ENCODE measurements around the gene TUFT1.

TUFT1 gene

GRCh38 chr1:151533870-151534269 lies 6.2 kb upstream of the TUFT1 start:
- H3K23ac ChIP-seq (ENCODE audit: low read length in 2 of 2) = no peak overlapping the region
- no peaks in the 10 kb centered on the region for H3K9me3 ChIP-seq (ENCODE audit: control insufficient read depth, low read length)
- no peak overlapping the region for H3K18ac ChIP-seq (ENCODE audit: low read depth in 1 of 2, low read length in 2 of 2)
- no peaks in the 10 kb centered on the region for H3K36me3 ChIP-seq (ENCODE audit: control insufficient read depth in 1 of 2, insufficient read depth in 2 of 2, low read depth in 1 of 2, low read length in 2 of 2)
- no peak overlapping the region for H2BK12ac ChIP-seq (ENCODE audit: low read length in 2 of 2)
- H3K4me1 ChIP-seq (ENCODE audit: control insufficient read depth, insufficient read depth, low read depth, low read length) = peaks cover 11% of the 10 kb centered on the region
- H3K14ac ChIP-seq (ENCODE audit: low read length in 2 of 2) = no peak overlapping the region
- H2BK15ac ChIP-seq (ENCODE audit: low read depth, poor library complexity, severe bottlenecking) = no peak overlapping the region
- H3K4ac ChIP-seq (ENCODE audit: low read depth in 1 of 2, low read length in 2 of 2) = no peak overlapping the region
- H3K4me3 ChIP-seq (ENCODE audit: insufficient read depth in 1 of 2, low read depth in 1 of 2, low read length in 2 of 2) = no peak overlapping the region
- DNase-seq = no peak
- WGBS = 82% methylated on average over 8 of the region's 10 CpGs
- no peak overlapping the region for H4K8ac ChIP-seq (ENCODE audit: low read length)
- no peak overlapping the region for H4K91ac ChIP-seq (ENCODE audit: low read length)
- peaks cover 0 to 21% of the 10 kb centered on the region in 2 experiments for H3K27me3 ChIP-seq (ENCODE audit: control insufficient read depth in 1 of 2, insufficient read depth in 1 of 2, low read length in 2 of 2)
- no peak overlapping the region for H2AFZ ChIP-seq (ENCODE audit: low read depth, low read length)
- H3K27ac ChIP-seq (ENCODE audit: low read length, poor library complexity, severe bottlenecking) = no peak overlapping the region
- no peak overlapping the region for H3K9ac ChIP-seq (ENCODE audit: low read length)
- no peak overlapping the region for H2BK120ac ChIP-seq (ENCODE audit: low read depth, low read length)
- H3K4me2 ChIP-seq (ENCODE audit: low read length, poor library complexity, severe bottlenecking) = no peak overlapping the region
- H3K79me1 ChIP-seq (replicated peaks; ENCODE audit: low read length, poor library complexity, severe bottlenecking) = no peaks in the 10 kb centered on the region
- H2BK5ac ChIP-seq (ENCODE audit: low read depth, low read length, poor library complexity, severe bottlenecking) = no peak overlapping the region
- H2AK5ac ChIP-seq (ENCODE audit: low read length, severe bottlenecking) = no peak overlapping the region

GRCh38 chr1:151534662-151535278 lies 5.3 kb upstream of the TUFT1 start:
- Histone ChIP-seq H3K27ac (ENCODE audit: low read length, poor library complexity, severe bottlenecking) (no peak overlapping the region), H3K23ac (ENCODE audit: low read length in 2 of 2) (no peak overlapping the region), H2AK5ac (ENCODE audit: low read length, severe bottlenecking) (no peak overlapping the region), H3K14ac (ENCODE audit: low read length in 2 of 2) (no peak overlapping the region), H3K4ac (ENCODE audit: low read depth in 1 of 2, low read length in 2 of 2) (no peak overlapping the region), H3K79me1 (replicated peaks; ENCODE audit: low read length, poor library complexity, severe bottlenecking) (no peaks in the 10 kb centered on the region), H3K27me3 (ENCODE audit: control insufficient read depth in 1 of 2, insufficient read depth in 1 of 2, low read length in 2 of 2) (peaks cover 0 to 12% of the 10 kb centered on the region in 2 experiments), H3K9ac (ENCODE audit: low read length) (no peak overlapping the region), H2AFZ (ENCODE audit: low read depth, low read length) (no peak overlapping the region), H3K36me3 (ENCODE audit: control insufficient read depth in 1 of 2, insufficient read depth in 2 of 2, low read depth in 1 of 2, low read length in 2 of 2) (no peaks in the 10 kb centered on the region), H3K18ac (ENCODE audit: low read depth in 1 of 2, low read length in 2 of 2) (no peak overlapping the region), H3K4me1 (ENCODE audit: control insufficient read depth, insufficient read depth, low read depth, low read length) (peaks cover 18% of the 10 kb centered on the region), H4K8ac (ENCODE audit: low read length) (no peak overlapping the region), H2BK12ac (ENCODE audit: low read length in 2 of 2) (no peak overlapping the region), H3K9me3 (ENCODE audit: control insufficient read depth, low read length) (no peaks in the 10 kb centered on the region), H4K91ac (ENCODE audit: low read length) (no peak overlapping the region), H3K4me2 (ENCODE audit: low read length, poor library complexity, severe bottlenecking) (no peak overlapping the region), H3K4me3 (ENCODE audit: insufficient read depth in 1 of 2, low read depth in 1 of 2, low read length in 2 of 2) (no peak overlapping the region), H2BK120ac (ENCODE audit: low read depth, low read length) (no peak overlapping the region), H2BK5ac (ENCODE audit: low read depth, low read length, poor library complexity, severe bottlenecking) (no peak overlapping the region), H2BK15ac (ENCODE audit: low read depth, poor library complexity, severe bottlenecking) (no peak overlapping the region)
- DNase-seq = peak; percentile 62
- WGBS = 65% methylated on average over 11 of the region's 12 CpGs

GRCh38 chr1:151535326-151536271 lies 4.5 kb upstream of the TUFT1 start:
- no peak for DNase-seq
- H3K14ac ChIP-seq (ENCODE audit: low read length in 2 of 2) = no peak overlapping the region
- peaks cover 16% of the 10 kb centered on the region for H3K4me1 ChIP-seq (ENCODE audit: control insufficient read depth, insufficient read depth, low read depth, low read length)
- no peaks in the 10 kb centered on the region for H3K79me1 ChIP-seq (replicated peaks; ENCODE audit: low read length, poor library complexity, severe bottlenecking)
- H3K27me3 ChIP-seq (ENCODE audit: control insufficient read depth in 1 of 2, insufficient read depth in 1 of 2, low read length in 2 of 2) = peaks cover 0 to 6% of the 10 kb centered on the region in 2 experiments
- H3K23ac ChIP-seq (ENCODE audit: low read length in 2 of 2) = no peak overlapping the region
- peak overlapping the region; percentile 61 for H2AK5ac ChIP-seq (ENCODE audit: low read length, severe bottlenecking)
- H4K91ac ChIP-seq (ENCODE audit: low read length) = no peak overlapping the region
- H4K8ac ChIP-seq (ENCODE audit: low read length) = no peak overlapping the region
- H3K4me2 ChIP-seq (ENCODE audit: low read length, poor library complexity, severe bottlenecking) = no peak overlapping the region
- H3K36me3 ChIP-seq (ENCODE audit: control insufficient read depth in 1 of 2, insufficient read depth in 2 of 2, low read depth in 1 of 2, low read length in 2 of 2) = no peaks in the 10 kb centered on the region
- 84% methylated on average over 6 of the region's 6 CpGs for WGBS
- no peak overlapping the region for H2BK120ac ChIP-seq (ENCODE audit: low read depth, low read length)
- H3K9me3 ChIP-seq (ENCODE audit: control insufficient read depth, low read length) = no peaks in the 10 kb centered on the region
- H3K4me3 ChIP-seq (ENCODE audit: insufficient read depth in 1 of 2, low read depth in 1 of 2, low read length in 2 of 2) = no peak overlapping the region
- no peak overlapping the region for H3K18ac ChIP-seq (ENCODE audit: low read depth in 1 of 2, low read length in 2 of 2)
- H2AFZ ChIP-seq (ENCODE audit: low read depth, low read length) = no peak overlapping the region
- H2BK12ac ChIP-seq (ENCODE audit: low read length in 2 of 2) = no peak overlapping the region
- H2BK15ac ChIP-seq (ENCODE audit: low read depth, poor library complexity, severe bottlenecking) = no peak overlapping the region
- no peak overlapping the region for H3K9ac ChIP-seq (ENCODE audit: low read length)
- H2BK5ac ChIP-seq (ENCODE audit: low read depth, low read length, poor library complexity, severe bottlenecking) = no peak overlapping the region
- H3K27ac ChIP-seq (ENCODE audit: low read length, poor library complexity, severe bottlenecking) = no peak overlapping the region
- H3K4ac ChIP-seq (ENCODE audit: low read depth in 1 of 2, low read length in 2 of 2) = no peak overlapping the region

- H3K23ac ChIP-seq (ENCODE audit: low read length in 2 of 2) = no peak overlapping the region
- peak overlapping the region; percentile 41 to 54 for H3K18ac ChIP-seq (ENCODE audit: low read depth in 1 of 2, low read length in 2 of 2)
- H4K91ac ChIP-seq (ENCODE audit: low read length) = peak overlapping the region; percentile 58
- H3K9ac ChIP-seq (ENCODE audit: low read length) = no peak overlapping the region
- H3K4ac ChIP-seq (ENCODE audit: low read depth in 1 of 2, low read length in 2 of 2) = no peak overlapping the region
- peak overlapping the region; percentile 8 for H2BK5ac ChIP-seq (ENCODE audit: low read depth, low read length, poor library complexity, severe bottlenecking)
- peak overlapping the region; percentile 51 to 59 for H2BK12ac ChIP-seq (ENCODE audit: low read length in 2 of 2)
- H3K79me1 ChIP-seq (replicated peaks; ENCODE audit: low read length, poor library complexity, severe bottlenecking) = no peaks in the 10 kb centered on the region
- 90% methylated on average over 6 of the region's 7 CpGs for WGBS
- H2AFZ ChIP-seq (ENCODE audit: low read depth, low read length) = no peak overlapping the region
- H3K14ac ChIP-seq (ENCODE audit: low read length in 2 of 2) = no peak overlapping the region
- peak overlapping the region; percentile 86 for H3K27ac ChIP-seq (ENCODE audit: low read length, poor library complexity, severe bottlenecking)
- no peak overlapping the region for H3K4me3 ChIP-seq (ENCODE audit: insufficient read depth in 1 of 2, low read depth in 1 of 2, low read length in 2 of 2)
- no peaks in the 10 kb centered on the region for H3K9me3 ChIP-seq (ENCODE audit: control insufficient read depth, low read length)
- no peak overlapping the region for H4K8ac ChIP-seq (ENCODE audit: low read length)
- no peak overlapping the region for H2BK120ac ChIP-seq (ENCODE audit: low read depth, low read length)
- peaks cover 0 to 1% of the 10 kb centered on the region in 2 experiments for H3K27me3 ChIP-seq (ENCODE audit: control insufficient read depth in 1 of 2, insufficient read depth in 1 of 2, low read length in 2 of 2)
- H3K36me3 ChIP-seq (ENCODE audit: control insufficient read depth in 1 of 2, insufficient read depth in 2 of 2, low read depth in 1 of 2, low read length in 2 of 2) = no peaks in the 10 kb centered on the region
- no peak overlapping the region for H2BK15ac ChIP-seq (ENCODE audit: low read depth, poor library complexity, severe bottlenecking)
- H3K4me1 ChIP-seq (ENCODE audit: control insufficient read depth, insufficient read depth, low read depth, low read length) = peaks cover 16% of the 10 kb centered on the region
- no peak overlapping the region for H3K4me2 ChIP-seq (ENCODE audit: low read length, poor library complexity, severe bottlenecking)
- peak overlapping the region; percentile 78 for H2AK5ac ChIP-seq (ENCODE audit: low read length, severe bottlenecking)
- no peak for DNase-seq
Measured at GRCh38 chr1:151536499-151536898, 3.6 kb upstream of the TUFT1 start.

Data from mesenchymal stem cell (in vitro differentiated cells and primary cell).